HEK293T (cell line): Measurements from ENCODE around the gene NDUFS8.
A peak's percentile ranks its signal among the peaks of the same experiment; 100 is the strongest.

ENCODE experiments used
- CTCF ChIA-PET: fragments of 350-600 bp; formaldehyde crosslinking; extraction: SDS; loops from one replicate; lab custom pipeline; 2021; ENCODE audit warnings: antibody characterized with exemption, inconsistent platforms; lab: Yijun Ruan, JAX
- POLR2A ChIA-PET: fragments of 350-600 bp; formaldehyde crosslinking; extraction: SDS; loops from one replicate; lab custom pipeline; 2020; ENCODE audit warnings: antibody characterized with exemption, inconsistent platforms; lab: Yijun Ruan, JAX
- DNase-seq: peaks from one replicate; pipeline ENCODE4 v3.0.0; 2012; ENCODE audit warnings: mixed read lengths; ENCODE audit errors: extremely low spot score
- ARNT ChIP-seq: fragments of 450-650 bp; IDR thresholded peaks from 2 replicates; pipeline ENCODE4 v1.6.1; 2017; ENCODE audit warnings: mild to moderate bottlenecking
- BHLHE40 ChIP-seq: fragments of 450-650 bp; IDR thresholded peaks from 2 replicates; pipeline ENCODE4 v1.6.1; 2016; ENCODE audit warnings: mild to moderate bottlenecking, moderate library complexity, borderline replicate concordance
- CTBP1 ChIP-seq: fragments of 450-650 bp; IDR thresholded peaks from 2 replicates; pipeline ENCODE4 v1.6.1; 2016; ENCODE audit warnings: borderline replicate concordance
- ELF4 ChIP-seq: fragments of 450-650 bp; IDR thresholded peaks from 2 replicates; pipeline ENCODE4 v1.6.1; 2017; ENCODE audit warnings: antibody characterized with exemption
- FOXA1 ChIP-seq: fragments of 450-650 bp; IDR thresholded peaks from 2 replicates; pipeline ENCODE4 v1.6.1; 2016; ENCODE audit warnings: mild to moderate bottlenecking
- FOXK2 ChIP-seq: fragments of 450-650 bp; IDR thresholded peaks from 2 replicates; pipeline ENCODE4 v1.6.1; 2016; ENCODE audit warnings: mild to moderate bottlenecking
- FOXM1 ChIP-seq: fragments of 450-650 bp; IDR thresholded peaks from 2 replicates; pipeline ENCODE4 v1.6.1; 2017; ENCODE audit warnings: mild to moderate bottlenecking, borderline replicate concordance
- HDGF ChIP-seq: fragments of 450-650 bp; IDR thresholded peaks from 2 replicates; pipeline ENCODE4 v1.6.1; 2017; ENCODE audit warnings: antibody characterized with exemption, borderline replicate concordance
- L3MBTL2 ChIP-seq: fragments of 450-650 bp; conservative IDR thresholded peaks from 2 replicates; pipeline ENCODE4 v1.6.1; 2016; ENCODE audit warnings: mild to moderate bottlenecking
- LEF1 ChIP-seq: fragments of 450-650 bp; IDR thresholded peaks from 2 replicates; pipeline ENCODE4 v1.6.1; 2017; ENCODE audit warnings: mild to moderate bottlenecking, borderline replicate concordance
- NFRKB ChIP-seq: fragments of 450-650 bp; IDR thresholded peaks from 2 replicates; pipeline ENCODE4 v1.6.1; 2016; ENCODE audit warnings: mild to moderate bottlenecking, moderate library complexity
- PKNOX1 ChIP-seq: fragments of 450-650 bp; IDR thresholded peaks from 2 replicates; pipeline ENCODE4 v1.6.1; 2016
- SP1 ChIP-seq: fragments of 450-650 bp; IDR thresholded peaks from 2 replicates; pipeline ENCODE4 v1.6.1; 2017
- SUZ12 ChIP-seq: fragments of 450-650 bp; IDR thresholded peaks from 2 replicates; pipeline ENCODE4 v1.6.1; 2016; ENCODE audit warnings: mild to moderate bottlenecking
- TARDBP ChIP-seq: fragments of 450-650 bp; IDR thresholded peaks from 2 replicates; pipeline ENCODE4 v1.6.1; 2016
- ZNF384 ChIP-seq: fragments of 450-650 bp; IDR thresholded peaks from 2 replicates; pipeline ENCODE4 v1.6.1; 2016

The NDUFS8 gene

GRCh38 chr11:68080860-68081259 is 50.4 kb downstream of the NDUFS8 start:
- DNase-seq = no peak
- TF ChIP-seq FOXA1 = no peak
- no peak for TF ChIP-seq LEF1
- TF ChIP-seq FOXK2 = no peak
- no peak for TF ChIP-seq SUZ12
- TF ChIP-seq HDGF = no peak
- TF ChIP-seq BHLHE40 = no peak
- ChIA-PET CTCF (no interaction called here), POLR2A (no interaction called here)

DNA sequence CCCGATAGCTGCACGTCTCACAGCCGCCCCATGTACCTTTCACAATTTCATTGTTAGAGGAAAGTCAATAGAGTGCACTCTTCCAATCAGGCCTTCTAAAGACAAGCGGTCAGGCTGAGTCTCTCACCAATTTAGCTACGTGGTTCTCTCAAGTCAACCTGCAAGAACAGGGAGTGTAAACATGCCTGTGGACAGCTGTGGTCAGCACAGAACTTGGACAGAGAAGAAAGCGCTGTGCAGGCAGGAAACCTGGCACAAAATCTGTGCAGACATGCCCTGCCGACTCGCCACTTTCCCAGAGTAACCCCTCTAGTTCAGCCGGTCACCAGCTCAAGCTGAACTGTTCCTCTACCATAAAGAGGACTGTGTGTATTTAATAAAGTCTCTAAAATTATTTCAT is 51.2 kb downstream of the NDUFS8 start:
- ChIA-PET CTCF (no interaction called here), POLR2A (interaction anchor here (1.0 kb wide), 1 partner anchor 10 kb away, joined by 3 read pairs; no protein-coding TSS in a partner anchor)
- DNase-seq = no peak
- TF ChIP-seq HDGF = no peak

- DNase-seq = no peak
- ChIA-PET POLR2A (interaction anchor here (1.0 kb wide), 1 partner anchor 11 kb away, joined by 3 read pairs; no protein-coding TSS in a partner anchor), CTCF (interaction anchor here (0.7 kb wide), 1 partner anchor 33 kb away, joined by 3 read pairs; no protein-coding TSS in a partner anchor)
- TF ChIP-seq ZNF384 = 0 out of 2 replicates have a peak, but pooled peaks have one; percentile 40
- TF ChIP-seq PKNOX1 = peak; percentile 89
- no peak for TF ChIP-seq ARNT
Measured at GRCh38 chr11:68082481-68082880, 52.0 kb downstream of the NDUFS8 start.

DNA sequence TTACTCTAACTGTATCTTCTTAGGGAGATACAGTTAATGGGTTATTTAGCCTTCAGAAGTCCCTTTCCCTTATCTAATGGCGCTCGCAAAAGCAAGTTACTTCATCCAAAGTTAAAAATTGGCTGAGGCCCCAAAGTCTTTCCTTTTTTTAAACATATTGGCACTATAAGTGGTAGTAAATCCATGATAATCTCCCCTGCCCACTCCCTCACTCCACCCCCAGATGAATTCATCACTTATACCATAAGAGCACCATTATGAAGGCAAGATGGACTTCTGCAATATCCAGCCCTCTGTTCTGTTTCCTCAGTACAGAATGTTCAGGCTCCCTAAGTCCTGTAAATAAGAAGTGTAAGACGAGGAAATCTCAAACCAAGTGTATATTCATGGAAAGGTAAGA is 53.0 kb downstream of the NDUFS8 start:
- no peak for TF ChIP-seq CTBP1
- TF ChIP-seq L3MBTL2 = no peak
- no peak for TF ChIP-seq LEF1
- TF ChIP-seq BHLHE40 = no peak
- no peak for TF ChIP-seq SUZ12
- TF ChIP-seq ZNF384 = no peak
- no peak for TF ChIP-seq FOXM1
- TF ChIP-seq ELF4 = no peak
- no peak for TF ChIP-seq ARNT
- TF ChIP-seq PKNOX1 = no peak
- no peak for TF ChIP-seq NFRKB
- TF ChIP-seq FOXA1 = no peak
- no peak for TF ChIP-seq HDGF
- TF ChIP-seq TARDBP = no peak
- no peak for TF ChIP-seq SP1
- CTCF ChIA-PET = no interaction called here
- DNase-seq = no peak
- POLR2A ChIA-PET = no interaction called here
